ENCODE measurements around the gene UCN3.
"Not testable (repeated sequence)": the region's sequence is repeated elsewhere in the genome, so short reads cannot be mapped to it uniquely, and the experiment has no call there.

The UCN3 gene

GRCh38 chr10:5410787-5411186, 46.0 kb downstream of the UCN3 start:
- DNase-seq (ENCODE audit: low spot score) = not testable (repeated sequence)

- no peak for DNase-seq (ENCODE audit: low spot score)
These were observed 47.1 kb downstream of the UCN3 start for GRCh38 chr10:5411941-5412276.

- DNase-seq (ENCODE audit: low spot score) = peak; percentile 84
These were observed 47.6 kb downstream of the UCN3 start, which contains the start of gene NET1 for GRCh38 chr10:5412277-5412941. Gene NET1 (plus strand): TSS chr10:5412557. CDS start chr10:5412693, 136 bp downstream.

GRCh38 chr10:5413012-5413938, 48.5 kb downstream of the UCN3 start:
- no peak for DNase-seq (ENCODE audit: low spot score)

GRCh38 chr10:5416981-5417380, 52.2 kb downstream of the UCN3 start:
- no peak for DNase-seq (ENCODE audit: low spot score)

- DNase-seq (ENCODE audit: low spot score) = no peak
These were observed 53.8 kb downstream of the UCN3 start for GRCh38 chr10:5418584-5418983.

GRCh38 chr10:5419466-5420094, 54.8 kb downstream of the UCN3 start:
- no peak for DNase-seq (ENCODE audit: low spot score)

GRCh38 chr10:5423771-5424170, 59.0 kb downstream of the UCN3 start:
- no peak for DNase-seq (ENCODE audit: low spot score)
